Neural cell (in vitro differentiated cells): ENCODE data around the gene PLN. TPM values are rescaled to one million over a fixed set of nuclear protein-coding genes. Genes with fewer than 3 reads are reported as not detected.
A peak's percentile ranks its signal among the peaks of the same experiment; 100 is the strongest.

Experiments
- H2AFZ ChIP-seq: fragments of 200-600, 300-800 bp; sonication (generic), shearing (Covaris generic); 2 replicates; pipeline ENCODE4 v1.6.0; 2014; ENCODE audit warnings: low read depth, mild to moderate bottlenecking, antibody characterized with exemption, low read length, moderate library complexity
- H3F3A ChIP-seq: fragments of 200-600 bp; shearing (Covaris generic); 2 replicates; pipeline ENCODE4 v1.6.1; 2016; ENCODE audit warnings: mild to moderate bottlenecking, moderate library complexity, mixed read lengths, antibody characterized with exemption, low read length; ENCODE audit not compliant: insufficient read depth, poor library complexity, severe bottlenecking
- H3K27ac ChIP-seq: fragments of 200-600, 300-800 bp; sonication (generic), shearing (Covaris generic); 2 replicates; pipeline ENCODE4 v1.5.1; 2014; ENCODE audit warnings: mild to moderate bottlenecking, low read length, moderate library complexity
- H3K27me3 ChIP-seq: fragments of 300-800, 200-600 bp; sonication (generic), shearing (Covaris generic); 2 replicates; pipeline ENCODE4 v1.6.0; 2014; ENCODE audit warnings: mild to moderate bottlenecking, low read depth, low read length, moderate library complexity; ENCODE audit not compliant: insufficient read depth
- H3K36me3 ChIP-seq: fragments of 300-800, 200-600 bp; sonication (generic), shearing (Covaris generic); 2 replicates; pipeline ENCODE4 v1.5.1; 2014; ENCODE audit warnings: mild to moderate bottlenecking, antibody characterized with exemption, low read length, moderate library complexity; ENCODE audit not compliant: insufficient read depth
- H3K4me2 ChIP-seq: fragments of 300-800, 200-600 bp; sonication (generic), shearing (Covaris generic); 2 replicates; pipeline ENCODE4 v1.6.0; 2014; ENCODE audit warnings: mild to moderate bottlenecking, low read length
- H3K4me3 ChIP-seq: fragments of 300-800, 200-600 bp; sonication (generic), shearing (Covaris generic); 2 replicates; pipeline ENCODE4 v1.5.1; 2014; ENCODE audit warnings: mild to moderate bottlenecking, low read length, moderate library complexity
- H3K79me2 ChIP-seq: fragments of 200-600 bp; shearing (Covaris generic); replicated peaks from 2 replicates; pipeline ENCODE4 v1.6.0; 2014; ENCODE audit warnings: mild to moderate bottlenecking, low read length, moderate library complexity; ENCODE audit not compliant: insufficient read depth
- H3K9ac ChIP-seq: fragments of 300-800, 200-600 bp; sonication (generic), shearing (Covaris generic); 2 replicates; pipeline ENCODE4 v1.6.1; 2016; ENCODE audit warnings: mild to moderate bottlenecking, low read length, mixed read lengths
- H3K9me2 ChIP-seq: fragments of 200-600 bp; shearing (Covaris generic); 2 replicates; pipeline ENCODE4 v1.6.1; 2016; ENCODE audit warnings: mild to moderate bottlenecking, low read length, mixed read lengths; ENCODE audit not compliant: insufficient read depth
- H3K9me3 ChIP-seq: fragments of 200-600, 300-800 bp; sonication (generic), shearing (Covaris generic); 2 replicates; pipeline ENCODE4 v1.6.1; 2016; ENCODE audit warnings: mild to moderate bottlenecking, mixed run types, low read length, moderate library complexity, mixed read lengths
- H4K20me1 ChIP-seq: fragments of 200-600 bp; shearing (Covaris generic); 2 replicates; pipeline ENCODE4 v1.6.1; 2016; ENCODE audit warnings: mild to moderate bottlenecking, mixed run types; ENCODE audit not compliant: insufficient read depth
- CTCF ChIP-seq: fragments of 450-650 bp; IDR thresholded peaks from 2 replicates; pipeline ENCODE4 v1.5.1; 2014; ENCODE audit warnings: antibody characterized with exemption, mild to moderate bottlenecking, moderate library complexity; ENCODE audit not compliant: poor library complexity, severe bottlenecking
- EP300 ChIP-seq: fragments of 450-650 bp; conservative IDR thresholded peaks from 2 replicates; pipeline ENCODE4 v1.6.1; 2014; ENCODE audit warnings: antibody characterized with exemption, mild to moderate bottlenecking, moderate library complexity; ENCODE audit not compliant: poor library complexity, severe bottlenecking
- EZH2 ChIP-seq: fragments of 200-600, 300-800 bp; shearing (Covaris generic), sonication (generic); IDR thresholded peaks from 2 replicates; pipeline ENCODE4 v1.6.1; 2014; ENCODE audit warnings: antibody characterized with exemption, low read length, borderline replicate concordance, mild to moderate bottlenecking; ENCODE audit not compliant: insufficient read depth, poor library complexity, severe bottlenecking
- MXI1 ChIP-seq: fragments of 450-650 bp; conservative IDR thresholded peaks from 2 replicates; pipeline ENCODE4 v1.6.1; 2014; ENCODE audit warnings: antibody characterized with exemption, mild to moderate bottlenecking; ENCODE audit not compliant: poor library complexity, severe bottlenecking
- RAD21 ChIP-seq: fragments of 450-650 bp; conservative IDR thresholded peaks from 2 replicates; pipeline ENCODE4 v1.6.1; 2014; ENCODE audit warnings: antibody characterized with exemption, mild to moderate bottlenecking, moderate library complexity
- polyA plus RNA-seq: library from polyadenylated mRNA; depleted of rRNA; stranded (reverse); fragments of >200 nt; gene quantifications from 2 replicates; pipeline ENCODE4 v1.2.3, GENCODE V29; 2014
- TF ChIP-seq, protein P1 (sequence below): IDR thresholded peaks from 2 replicates; pipeline ENCODE4 v1.6.1; 2012; ENCODE audit warnings: borderline replicate concordance

Gene PLN
- polyA plus RNA-seq, 1 donor from 2014 or later = not detected

GRCh38 chr6:118571121-118571520 lies 23.0 kb downstream of the PLN start:
- H4K20me1 ChIP-seq = no peaks in the 10 kb centered on the region

DNA sequence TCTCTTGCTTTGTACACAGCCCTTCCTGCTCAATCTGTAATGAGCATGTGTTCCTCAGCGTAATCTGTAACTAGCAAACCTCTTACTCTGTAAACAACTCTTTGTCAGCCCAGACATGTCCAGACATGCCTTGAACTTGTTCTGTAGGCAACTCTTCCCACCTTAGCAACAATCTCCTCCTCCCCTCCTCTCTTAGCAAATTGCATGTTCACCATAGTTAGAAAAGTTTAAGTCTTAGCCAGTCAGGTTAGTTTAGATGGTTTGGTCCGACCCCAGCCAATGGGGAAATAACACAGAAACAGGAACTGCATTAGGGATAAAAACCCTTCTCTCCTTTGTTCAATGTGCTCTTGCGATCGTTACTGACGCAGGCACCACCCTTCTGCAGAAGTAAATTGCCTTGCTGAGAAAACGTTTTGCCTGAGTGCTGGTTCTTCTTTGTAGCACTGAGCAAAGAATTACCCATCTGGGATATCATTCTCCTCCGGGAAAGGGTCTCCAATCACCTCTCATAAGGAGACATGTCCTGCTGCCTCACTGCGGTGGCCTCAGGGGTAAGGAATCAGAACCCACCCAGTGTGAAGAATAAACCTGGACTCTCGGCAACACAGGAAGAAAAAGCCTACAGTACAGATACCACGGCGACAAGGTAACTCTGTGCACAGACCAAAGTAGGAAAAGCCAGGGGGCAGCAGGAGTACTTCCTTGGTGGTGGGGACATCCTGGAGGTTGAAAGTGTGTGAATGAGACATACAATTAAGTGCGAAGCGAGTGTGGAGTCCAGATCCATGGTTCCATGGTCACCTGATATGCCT lies 26.2 kb downstream of the PLN start:
- peak overlapping the region; percentile 47 for H3K27ac ChIP-seq
- H2AFZ ChIP-seq = no peak overlapping the region
- peak overlapping the region; percentile 21 for H3K9ac ChIP-seq
- H3K79me2 ChIP-seq = peaks cover 17% of the 10 kb centered on the region
- H3K4me2 ChIP-seq = no peak overlapping the region
- no peaks in the 10 kb centered on the region for H3F3A ChIP-seq
- H4K20me1 ChIP-seq = no peaks in the 10 kb centered on the region
- H3K4me3 ChIP-seq = peak overlapping the region; percentile 28
- TF ChIP-seq, protein P1, sequence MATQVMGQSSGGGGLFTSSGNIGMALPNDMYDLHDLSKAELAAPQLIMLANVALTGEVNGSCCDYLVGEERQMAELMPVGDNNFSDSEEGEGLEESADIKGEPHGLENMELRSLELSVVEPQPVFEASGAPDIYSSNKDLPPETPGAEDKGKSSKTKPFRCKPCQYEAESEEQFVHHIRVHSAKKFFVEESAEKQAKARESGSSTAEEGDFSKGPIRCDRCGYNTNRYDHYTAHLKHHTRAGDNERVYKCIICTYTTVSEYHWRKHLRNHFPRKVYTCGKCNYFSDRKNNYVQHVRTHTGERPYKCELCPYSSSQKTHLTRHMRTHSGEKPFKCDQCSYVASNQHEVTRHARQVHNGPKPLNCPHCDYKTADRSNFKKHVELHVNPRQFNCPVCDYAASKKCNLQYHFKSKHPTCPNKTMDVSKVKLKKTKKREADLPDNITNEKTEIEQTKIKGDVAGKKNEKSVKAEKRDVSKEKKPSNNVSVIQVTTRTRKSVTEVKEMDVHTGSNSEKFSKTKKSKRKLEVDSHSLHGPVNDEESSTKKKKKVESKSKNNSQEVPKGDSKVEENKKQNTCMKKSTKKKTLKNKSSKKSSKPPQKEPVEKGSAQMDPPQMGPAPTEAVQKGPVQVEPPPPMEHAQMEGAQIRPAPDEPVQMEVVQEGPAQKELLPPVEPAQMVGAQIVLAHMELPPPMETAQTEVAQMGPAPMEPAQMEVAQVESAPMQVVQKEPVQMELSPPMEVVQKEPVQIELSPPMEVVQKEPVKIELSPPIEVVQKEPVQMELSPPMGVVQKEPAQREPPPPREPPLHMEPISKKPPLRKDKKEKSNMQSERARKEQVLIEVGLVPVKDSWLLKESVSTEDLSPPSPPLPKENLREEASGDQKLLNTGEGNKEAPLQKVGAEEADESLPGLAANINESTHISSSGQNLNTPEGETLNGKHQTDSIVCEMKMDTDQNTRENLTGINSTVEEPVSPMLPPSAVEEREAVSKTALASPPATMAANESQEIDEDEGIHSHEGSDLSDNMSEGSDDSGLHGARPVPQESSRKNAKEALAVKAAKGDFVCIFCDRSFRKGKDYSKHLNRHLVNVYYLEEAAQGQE = peak; percentile 29
- no peak for TF ChIP-seq EP300
- H3K27me3 ChIP-seq = no peaks in the 10 kb centered on the region
- no peaks in the 10 kb centered on the region for H3K36me3 ChIP-seq
- H3K9me2 ChIP-seq = no peaks in the 10 kb centered on the region
- no peaks in the 10 kb centered on the region for H3K9me3 ChIP-seq

More at GRCh38 chr6:118571121-118571520, 23.0 kb downstream of the PLN start:
- Histone ChIP-seq H3K79me2 (peaks cover 21% of the 10 kb centered on the region), H3F3A (no peaks in the 10 kb centered on the region), H2AFZ (no peak overlapping the region), H3K9ac (no peak overlapping the region), H3K4me2 (no peak overlapping the region), H3K27ac (no peak overlapping the region), H3K36me3 (no peaks in the 10 kb centered on the region), H3K4me3 (no peak overlapping the region), H3K27me3 (no peaks in the 10 kb centered on the region), H3K9me3 (no peaks in the 10 kb centered on the region), H3K9me2 (no peaks in the 10 kb centered on the region)
- no peak for TF ChIP-seq RAD21
- TF ChIP-seq EZH2 = no peak
- no peak for TF ChIP-seq CTCF
- TF ChIP-seq MXI1 = no peak
- TF ChIP-seq, protein P1 = no peak
